Bronchial epithelial cell (primary cell): Measurements from ENCODE around the gene ASPM. TPM values are rescaled to one million over a fixed set of nuclear protein-coding genes. Genes with fewer than 3 reads are reported as not detected.

Source experiments
- DNase-seq: peaks from one replicate; pipeline ENCODE4 v3.0.0-alpha.2; 2010; ENCODE audit warnings: low read depth
- FAIRE-seq: peaks from 2 replicates; lab custom pipeline; 2011; peaks lifted over from hg19 to GRCh38; lab: Jason Lieb, UNC
- H3K27me3 ChIP-seq: 2 replicates; pipeline ENCODE4 v1.5.1; 2011; ENCODE audit warnings: low read length; ENCODE audit not compliant: control insufficient read depth, insufficient read depth
- H3K36me3 ChIP-seq: 2 replicates; pipeline ENCODE4 v1.5.1; 2011; ENCODE audit warnings: low read length; ENCODE audit not compliant: control insufficient read depth, insufficient read depth
- H3K4me3 ChIP-seq: 2 replicates; pipeline ENCODE4 v1.5.1; 2011; ENCODE audit warnings: mild to moderate bottlenecking, low read depth, low read length, control low read depth
- CTCF ChIP-seq: IDR thresholded peaks from 2 replicates; pipeline ENCODE4 v1.5.1; 2011; ENCODE audit warnings: mild to moderate bottlenecking, moderate library complexity, low read length, control low read depth, inconsistent platforms; ENCODE audit not compliant: insufficient read depth, severe bottlenecking
- total RNA-seq: library from RNA; depleted of rRNA; stranded (reverse); fragments of >200 nt; gene quantifications from 2 replicates; pipeline ENCODE4 v1.2.1, GENCODE V29; 2014

ASPM gene
- total RNA-seq, 1 donor from 2014 or later = 0.26 TPM

- TF ChIP-seq CTCF = no peak
- DNase-seq (no peak), FAIRE-seq (no peak)
- Histone ChIP-seq H3K4me3 (no peak overlapping the region), H3K27me3 (no peaks in the 10 kb centered on the region), H3K36me3 (no peaks in the 10 kb centered on the region)
Observed at GRCh38 chr1:197127246-197127912, 19.1 kb downstream of the ASPM start.

DNA sequence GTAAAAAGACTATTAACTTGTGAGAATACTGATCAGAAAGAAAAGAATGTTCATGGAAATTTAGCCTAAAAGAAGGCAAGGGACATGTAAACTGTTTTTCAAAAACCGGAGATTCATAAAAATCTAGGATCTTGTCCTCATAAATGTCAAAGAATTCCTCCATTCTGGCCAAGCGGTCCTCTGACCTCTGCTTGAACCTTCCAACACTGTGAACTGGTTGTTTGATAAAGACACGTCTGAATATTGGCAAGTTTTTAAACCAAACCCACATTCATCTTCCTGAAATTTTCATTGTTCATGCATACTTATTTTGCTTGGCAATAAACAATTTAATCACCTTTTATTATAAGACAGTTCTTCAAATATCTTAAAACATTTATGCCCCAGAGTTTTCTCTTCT, 19.8 kb downstream of the ASPM start:
- TF ChIP-seq CTCF = no peak
- no peak overlapping the region for H3K4me3 ChIP-seq
- no peak for DNase-seq
- no peaks in the 10 kb centered on the region for H3K27me3 ChIP-seq
- H3K36me3 ChIP-seq = no peaks in the 10 kb centered on the region
- no peak for FAIRE-seq

DNA sequence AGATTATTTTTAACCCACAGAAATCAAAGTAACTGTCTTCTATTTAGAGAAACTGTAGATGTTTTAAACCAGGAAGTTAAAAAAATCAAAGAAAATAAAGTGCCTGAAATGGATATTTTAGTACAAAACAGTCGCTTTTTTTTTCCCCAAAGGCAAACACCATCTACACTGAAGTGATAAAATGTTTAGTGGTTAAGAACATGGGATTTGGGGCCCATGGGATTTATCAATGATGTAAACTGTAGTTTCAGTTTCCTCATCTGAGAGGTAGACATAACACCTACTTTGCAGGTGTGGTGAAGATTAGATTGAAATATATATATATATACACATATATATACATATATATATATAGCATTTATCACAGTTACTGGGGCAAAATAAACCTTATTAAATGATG, 22.1 kb downstream of the ASPM start:
- no peak for TF ChIP-seq CTCF
- DNase-seq (no peak), FAIRE-seq (no peak)
- H3K27me3 ChIP-seq = no peaks in the 10 kb centered on the region
- H3K36me3 ChIP-seq = no peaks in the 10 kb centered on the region
- H3K4me3 ChIP-seq = no peak overlapping the region

DNA sequence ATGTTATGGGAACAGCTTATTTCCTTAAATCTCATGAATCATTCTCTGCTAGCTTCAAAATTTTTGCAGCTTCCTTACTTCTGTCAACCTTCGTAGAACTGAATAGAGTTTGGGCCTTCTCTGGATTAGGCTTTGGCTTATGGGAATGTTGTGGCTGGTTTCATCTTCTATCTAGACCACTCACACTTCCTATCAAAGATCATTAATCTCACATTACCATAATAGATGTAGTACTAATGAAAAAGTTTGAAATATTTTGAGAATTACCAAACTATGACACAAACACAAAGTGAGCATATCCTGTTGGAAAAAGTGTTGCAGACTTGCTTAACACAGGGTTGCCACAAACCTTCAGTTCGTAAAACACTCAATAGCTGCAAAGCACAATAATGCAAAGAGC, 30.3 kb downstream of the ASPM start:
- DNase-seq (no peak), FAIRE-seq (no peak)
- H3K4me3 ChIP-seq = no peak overlapping the region
- no peaks in the 10 kb centered on the region for H3K36me3 ChIP-seq
- H3K27me3 ChIP-seq = no peaks in the 10 kb centered on the region
- TF ChIP-seq CTCF = no peak

DNA sequence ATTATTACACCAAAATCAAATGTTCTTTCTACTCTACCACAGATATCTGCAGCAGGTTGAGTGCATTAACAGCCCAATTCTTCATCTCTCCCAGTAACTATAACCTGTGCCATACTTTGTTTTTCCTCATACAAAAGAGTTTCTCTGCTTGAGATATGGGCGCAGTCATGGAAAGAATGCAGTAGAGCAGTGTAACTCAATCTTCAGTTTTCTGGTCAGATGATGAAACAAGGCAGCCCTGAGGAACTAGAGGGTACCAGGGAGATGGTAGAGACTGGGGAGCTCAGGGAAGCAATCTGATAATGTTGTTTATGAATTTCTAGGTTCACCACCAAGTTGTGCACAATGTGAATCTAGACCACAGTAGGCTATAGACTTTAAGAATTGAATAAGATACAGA, 39.6 kb downstream of the ASPM start:
- no peak for TF ChIP-seq CTCF
- DNase-seq (no peak), FAIRE-seq (no peak)
- Histone ChIP-seq H3K27me3 (no peaks in the 10 kb centered on the region), H3K4me3 (no peak overlapping the region), H3K36me3 (no peaks in the 10 kb centered on the region)

GRCh38 chr1:197103300-197103699, 43.2 kb downstream of the ASPM start:
- no peaks in the 10 kb centered on the region for H3K27me3 ChIP-seq
- no peak overlapping the region for H3K4me3 ChIP-seq
- TF ChIP-seq CTCF = no peak
- H3K36me3 ChIP-seq = no peaks in the 10 kb centered on the region
- DNase-seq = no peak
- no peak for FAIRE-seq
